ENCODE measurements around the gene KRT75.

- TF ChIP-seq TARDBP (CRISPR knock-in tag; IDR thresholded peaks at IDR 0.05) (no peak), RFX5 (IDR thresholded peaks at IDR 0.05; ENCODE audit: low read depth, low read length) (no peak), NPAS2 (CRISPR knock-in tag; IDR thresholded peaks at IDR 0.05; ENCODE audit: borderline replicate concordance) (no peak), POLR2A (IDR thresholded peaks at IDR 0.05; ENCODE audit: insufficient read depth in 1 of 2, low read depth in 2 of 2, low read length in 2 of 2) (no peak), CENPX (CRISPR knock-in tag; IDR thresholded peaks at IDR 0.05) (no peak), ZNF431 (CRISPR knock-in tag; IDR thresholded peaks at IDR 0.05; ENCODE audit: borderline replicate concordance, low read depth) (no peak), CTCF (CRISPR knock-in tag; IDR thresholded peaks at IDR 0.05) (no peak), KLF6 (CRISPR knock-in tag; IDR thresholded peaks at IDR 0.05) (no peak), EZH2 (conservative IDR thresholded peaks at IDR 0.05; ENCODE audit: low read depth, low read length) (no peak), ZNF766 (CRISPR knock-in tag; IDR thresholded peaks at IDR 0.05; ENCODE audit: borderline replicate concordance) (no peak), EP300 (IDR thresholded peaks at IDR 0.05; ENCODE audit: low read depth in 2 of 2, low read length in 2 of 2) (no peak), EP300 (CRISPR knock-in tag; IDR thresholded peaks at IDR 0.05; ENCODE audit: borderline replicate concordance) (no peak)
Measured at GRCh38 chr12:52437508-52437907, 3.3 kb upstream of the KRT75 start.
